CD4-positive, alpha-beta T cell treated with Interleukin-4 for 4 hours (primary cell): ENCODE data around the gene TSGA10IP.
A peak's percentile ranks its signal among the peaks of the same experiment; 100 is the strongest.

Source experiments
- DNase-seq: peaks from one replicate; pipeline ENCODE4 v3.0.0-alpha.2; 2020

The TSGA10IP gene

GRCh38 chr11:65945430-65945911, at the start of gene TSGA10IP:
Gene TSGA10IP, plus strand, starts transcription at chr11:65945480. Its CDS starts 196 bp downstream, at chr11:65945676.
- DNase-seq, result no peak

- DNase-seq, result no peak
Observed at GRCh38 chr11:65895482-65895981, 49.7 kb upstream of the TSGA10IP start.

- DNase-seq, result no peak
Observed at GRCh38 chr11:65896034-65896999, 49.0 kb upstream of the TSGA10IP start.

GRCh38 chr11:65897020-65897471, 48.2 kb upstream of the TSGA10IP start:
- no peak for DNase-seq

- DNase-seq, result no peak
Observed at GRCh38 chr11:65898656-65899355, 46.5 kb upstream of the TSGA10IP start.

GRCh38 chr11:65899356-65900124, 45.7 kb upstream of the TSGA10IP start:
- peak; percentile 36 for DNase-seq

- DNase-seq, result peak; percentile 96
Observed at GRCh38 chr11:65900125-65900898, 45.0 kb upstream of the TSGA10IP start, which contains the start of gene FOSL1. Gene FOSL1, minus strand, starts transcription at chr11:65900388. Its CDS starts 49 bp downstream, at chr11:65900339.

- no peak for DNase-seq
Observed at GRCh38 chr11:65900899-65901180, 44.4 kb upstream of the TSGA10IP start.

GRCh38 chr11:65903068-65903481, 42.2 kb upstream of the TSGA10IP start:
- no peak for DNase-seq

GRCh38 chr11:65903715-65904114, 41.6 kb upstream of the TSGA10IP start:
- DNase-seq, result no peak

- no peak for DNase-seq
Observed at GRCh38 chr11:65906602-65907001, 38.7 kb upstream of the TSGA10IP start.

- DNase-seq, result no peak
Observed at GRCh38 chr11:65907878-65908277, 37.4 kb upstream of the TSGA10IP start.

- DNase-seq, result no peak
Observed at GRCh38 chr11:65911682-65912568, 33.4 kb upstream of the TSGA10IP start.

- no peak for DNase-seq
Observed at GRCh38 chr11:65912845-65913244, 32.4 kb upstream of the TSGA10IP start.

- DNase-seq, result no peak
Observed at GRCh38 chr11:65915101-65915820, 30.0 kb upstream of the TSGA10IP start.

GRCh38 chr11:65915821-65916251, 29.4 kb upstream of the TSGA10IP start:
- no peak for DNase-seq

- no peak for DNase-seq
Observed at GRCh38 chr11:65916391-65916790, 28.9 kb upstream of the TSGA10IP start.

- DNase-seq, result no peak
Observed at GRCh38 chr11:65917077-65917433, 28.2 kb upstream of the TSGA10IP start.

GRCh38 chr11:65917434-65918210, 27.7 kb upstream of the TSGA10IP start:
- no peak for DNase-seq
